Adrenal gland (tissue), 12 donors: ENCODE results near the gene TNMD. TPM values are rescaled to one million over a fixed set of nuclear protein-coding genes. Genes with fewer than 3 reads are reported as not detected.

Experiments used
- DNase-seq, 7 donors: peaks; one replicate each; pipeline ENCODE4 v3.0.0-alpha.2; 2019 to 2020
- H3K27ac ChIP-seq, 5 donors: fragments of 200-600 bp; sonication (generic) in 4 of 5; 1 replicate in 3 of 5; 2 replicates in 2 of 5; pipeline versions ENCODE4 v1.5.1 to v1.8.0; 2016 to 2020; ENCODE audit warnings: mild to moderate bottlenecking in 1 of 5
- H3K27me3 ChIP-seq: fragments of 200-600 bp; 2 replicates; pipeline ENCODE4 v1.8.0; 2021
- H3K36me3 ChIP-seq, 2 donors: fragments of 200-600 bp; replicated peaks in 1 of 2; 1 replicate in 1 of 2; 2 replicates in 1 of 2; pipeline versions ENCODE4 v1.5.1 to v1.8.0; 2018 to 2022
- H3K4me1 ChIP-seq, 2 donors: fragments of 200-600 bp; replicated peaks in 1 of 2; 1 replicate in 1 of 2; 2 replicates in 1 of 2; pipeline versions ENCODE4 v1.5.1 to v1.8.0; 2018 to 2021
- H3K4me3 ChIP-seq, 4 donors: fragments of 200-600 bp; sonication (generic) in 3 of 4; one replicate each; pipeline ENCODE4 v1.5.1; 2016 to 2018
- H3K9me3 ChIP-seq, 3 donors: fragments of 200-600 bp; sonication (generic) in 1 of 3; replicated peaks in 1 of 3; 1 replicate in 2 of 3; 2 replicates in 1 of 3; pipeline versions ENCODE4 v1.5.1 to v1.8.0; 2016 to 2021
- POLR2A ChIP-seq, 2 donors: fragments of 450-650 bp; IDR thresholded peaks; one replicate each; pipeline ENCODE4 v1.6.1; 2017; ENCODE audit warnings: antibody characterized with exemption in 2 of 2, mild to moderate bottlenecking in 2 of 2, moderate library complexity in 1 of 2
- WGBS, 4 donors: extraction: QIAGEN DNeasy Blood & Tissue Kit in 2 of 4; methylation state at CpG; one replicate each; pipeline versions ENCODE4 v1.1.5 to v1.1.7; 2013 to 2017; 5-methylcytosine and 5-hydroxymethylcytosine counted together
- intact Hi-C, 2 donors: fragments of 100-400 bp; cut with DNase I; formaldehyde crosslinking; loops; one replicate each; pipeline versions ENCODE4 v1.14.1 to v1.15.0; 2022 to 2023
- polyA plus RNA-seq, 3 donors: library from polyadenylated mRNA; stranded (reverse); fragments of 200-250 nt in 2 of 3; fragments of 350-450 nt in 1 of 3; fragmentation: Illumina TruSeq in 1 of 3; extraction: RNeasy Lipid Tissue Mini Kit (QIAGEN cat#74804) in 1 of 3; gene quantifications; one replicate each; pipeline ENCODE4 v1.2.3, GENCODE V29; 2013 to 2014
- total RNA-seq, 9 donors: library from RNA; depleted of rRNA in 4 of 9; stranded (reverse); fragments of >200 nt in 4 of 9; fragments of 120-200 nt in 1 of 9; fragmentation: NEBNext Ultra II Directional in 1 of 9; extraction: Animal tissue kit (Norgen Biotek cat#: 25700) in 1 of 9; gene quantifications; one replicate each; pipeline versions ENCODE4 v1.1.0 to v1.2.4, GENCODE V29; 2013 to 2023
- TF ChIP-seq, protein P1 (sequence below), 6 experiments: fragments of 450-650 bp in 4 of 6; fragments of 200-600 bp in 2 of 6; sonication (generic) in 1 of 6; IDR thresholded peaks; 1 replicate in 5 of 6; 2 replicates in 1 of 6; pipeline versions ENCODE4 v1.5.1 to v1.8.0; 2016 to 2021; ENCODE audit warnings: antibody characterized with exemption in 6 of 6, mild to moderate bottlenecking in 2 of 6, moderate library complexity in 1 of 6
- donor health status: healthy with polysubstance abuse.
- donor health status: Bipolar disorder and iron deficiency.
- donor health status: DM: yes; HTN: yes; CAD: no.
- donor health status: DM: no; HTN: no; CAD: no.
- donor health status: DM: no; HTN: no; CAD: no.
- donor health status: DM: yes; HTN: yes; CAD: no.

The TNMD gene
- total and polyA plus RNA-seq, 12 donors, result 0.14 to 0.67 (median 0.24) TPM; not detected in 7

DNA sequence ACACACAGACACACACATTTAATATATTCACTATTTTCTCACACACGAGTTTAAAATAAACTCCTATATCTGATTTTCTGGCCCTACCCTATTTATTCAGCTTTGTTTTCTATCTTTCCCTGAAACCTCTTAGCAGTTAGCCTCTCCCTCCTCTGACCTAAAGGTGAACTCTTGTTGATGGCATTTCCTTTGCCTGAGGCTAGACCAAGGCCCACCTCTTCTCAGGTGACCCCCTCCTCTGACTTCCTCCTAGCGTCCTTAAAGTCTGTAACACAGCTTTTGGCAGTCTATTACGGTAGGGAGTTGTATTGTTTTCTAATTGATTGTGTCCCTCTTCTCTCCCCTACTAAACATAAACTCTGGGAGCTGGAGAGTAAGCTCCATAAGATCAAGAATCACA lies 57.6 kb downstream of the TNMD start:
- no peak for TF ChIP-seq POLR2A (IDR thresholded peaks at IDR 0.05)
- TF ChIP-seq, protein P1, sequence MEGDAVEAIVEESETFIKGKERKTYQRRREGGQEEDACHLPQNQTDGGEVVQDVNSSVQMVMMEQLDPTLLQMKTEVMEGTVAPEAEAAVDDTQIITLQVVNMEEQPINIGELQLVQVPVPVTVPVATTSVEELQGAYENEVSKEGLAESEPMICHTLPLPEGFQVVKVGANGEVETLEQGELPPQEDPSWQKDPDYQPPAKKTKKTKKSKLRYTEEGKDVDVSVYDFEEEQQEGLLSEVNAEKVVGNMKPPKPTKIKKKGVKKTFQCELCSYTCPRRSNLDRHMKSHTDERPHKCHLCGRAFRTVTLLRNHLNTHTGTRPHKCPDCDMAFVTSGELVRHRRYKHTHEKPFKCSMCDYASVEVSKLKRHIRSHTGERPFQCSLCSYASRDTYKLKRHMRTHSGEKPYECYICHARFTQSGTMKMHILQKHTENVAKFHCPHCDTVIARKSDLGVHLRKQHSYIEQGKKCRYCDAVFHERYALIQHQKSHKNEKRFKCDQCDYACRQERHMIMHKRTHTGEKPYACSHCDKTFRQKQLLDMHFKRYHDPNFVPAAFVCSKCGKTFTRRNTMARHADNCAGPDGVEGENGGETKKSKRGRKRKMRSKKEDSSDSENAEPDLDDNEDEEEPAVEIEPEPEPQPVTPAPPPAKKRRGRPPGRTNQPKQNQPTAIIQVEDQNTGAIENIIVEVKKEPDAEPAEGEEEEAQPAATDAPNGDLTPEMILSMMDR (IDR thresholded peaks at IDR 0.05), result no peak
- Histone ChIP-seq H3K4me3 (no peak overlapping the region), H3K27me3 (peaks cover 18% of the 10 kb centered on the region), H3K36me3 (no peaks in the 10 kb centered on the region), H3K27ac (no peak overlapping the region), H3K4me1 (peaks cover 0 to 4% of the 10 kb centered on the region in 2 donors), H3K9me3 (no peaks in the 10 kb centered on the region)
- WGBS, 4 donors, result 34 to 66% (median 49%) methylated on average over 3 of the region's 3 CpGs
- DNase-seq, result no peak
- intact Hi-C loops, result no loop called here

DNA sequence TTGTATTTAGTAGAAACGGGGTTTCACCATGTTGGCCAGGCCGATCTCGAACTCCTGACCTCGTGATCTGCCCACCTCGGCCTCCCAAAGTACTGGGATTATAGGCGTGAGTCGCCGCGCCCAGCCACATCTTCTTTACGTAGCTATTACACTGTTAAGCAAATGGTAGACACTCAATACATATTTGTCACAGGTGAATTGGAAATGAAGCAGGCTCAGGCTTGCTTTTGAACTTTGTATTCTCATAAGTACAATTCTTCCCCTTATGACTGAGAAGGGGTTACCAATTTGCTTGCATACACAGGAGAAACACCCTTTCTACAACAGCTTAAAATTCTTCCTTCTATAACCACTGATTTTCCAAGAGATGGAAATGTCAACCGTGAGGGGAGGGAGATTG lies 58.5 kb downstream of the TNMD start:
- intact Hi-C loops, result no loop called here
- DNase-seq, result no peak
- H3K9me3 ChIP-seq, result no peaks in the 10 kb centered on the region
- H3K27me3 ChIP-seq, result peaks cover 24% of the 10 kb centered on the region
- no peak for TF ChIP-seq POLR2A (IDR thresholded peaks at IDR 0.05)
- TF ChIP-seq, protein P1 (IDR thresholded peaks at IDR 0.05), result no peak
- H3K27ac ChIP-seq, result peak overlapping the region in 2 of 5 donors; percentile 39 to 73
- peaks cover 0 to 4% of the 10 kb centered on the region in 2 donors for H3K4me1 ChIP-seq
- no peaks in the 10 kb centered on the region for H3K36me3 ChIP-seq
- WGBS, 4 donors, result 79 to 95% (median 90%) methylated on average over 11 of the region's 11 CpGs
- no peak overlapping the region for H3K4me3 ChIP-seq

DNA sequence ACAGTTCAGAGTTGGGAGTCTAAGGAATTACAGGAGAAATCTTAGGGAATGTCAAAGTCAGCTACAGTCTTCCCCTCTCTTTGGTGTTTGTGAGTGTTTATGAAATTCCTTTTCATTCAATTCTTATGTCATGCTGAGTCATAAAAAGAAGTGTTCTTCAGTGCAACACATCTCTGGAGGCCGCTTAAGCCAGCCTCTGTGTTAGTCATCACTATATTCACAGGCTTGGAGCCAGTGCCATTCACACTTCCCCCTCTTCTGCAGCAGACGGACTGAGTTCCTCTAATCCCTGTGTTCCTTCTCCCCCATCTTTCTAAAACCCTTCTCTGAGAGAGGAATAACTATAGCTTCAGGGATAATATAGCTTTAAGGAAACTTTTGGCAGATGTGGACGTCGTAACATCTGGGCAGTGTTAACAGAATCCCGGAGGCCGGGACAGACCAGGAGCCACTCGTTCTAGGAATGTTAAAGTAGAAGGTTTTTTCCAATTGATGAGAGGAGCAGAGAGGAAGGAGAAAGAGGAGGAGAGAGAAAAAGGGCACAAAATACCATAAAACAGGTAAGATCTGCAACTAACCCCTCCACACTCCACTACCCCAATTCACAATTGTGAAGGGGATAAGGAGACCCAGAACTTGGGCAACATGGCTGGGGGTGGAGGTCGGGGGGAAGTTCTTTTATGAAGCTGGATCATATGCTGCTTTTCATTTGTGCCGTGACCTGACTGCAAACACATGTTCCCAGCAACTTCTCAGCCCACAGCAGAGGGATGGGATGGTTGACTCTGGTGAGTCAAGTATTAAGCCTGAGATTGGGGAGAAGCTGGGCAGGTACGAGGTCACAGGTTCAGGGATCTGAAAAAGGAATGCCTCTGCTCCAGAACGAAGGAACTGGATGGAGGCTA lies 59.5 kb downstream of the TNMD start, which contains the start of gene SRPX2:
Gene SRPX2, plus strand, starts transcription at position 244 of the 905 bp plus-strand sequence. CDS start 2,124 bp downstream, outside the sequence.
- intact Hi-C loops, result no loop called here
- TF ChIP-seq POLR2A (IDR thresholded peaks at IDR 0.05), result peak in 1 of 2 donors; percentile 43
- TF ChIP-seq, protein P1 (IDR thresholded peaks at IDR 0.05), result no peak
- Histone ChIP-seq H3K9me3 (no peaks in the 10 kb centered on the region), H3K36me3 (no peaks in the 10 kb centered on the region), H3K4me3 (peak within 1 kb of the TSS in 1 of 4 donors; percentile 27), H3K27me3 (peaks cover 24% of the 10 kb centered on the region), H3K4me1 (peaks cover 0 to 4% of the 10 kb centered on the region in 2 donors), H3K27ac (peak within 1 kb of the TSS in 3 of 5 donors; percentile 3 to 73 (median 39))
- 31 to 43% (median 36%) methylated on average over 11 of the region's 11 CpGs for WGBS, 4 donors
- DNase-seq, result peak; percentile 26 to 79 (median 71)

DNA sequence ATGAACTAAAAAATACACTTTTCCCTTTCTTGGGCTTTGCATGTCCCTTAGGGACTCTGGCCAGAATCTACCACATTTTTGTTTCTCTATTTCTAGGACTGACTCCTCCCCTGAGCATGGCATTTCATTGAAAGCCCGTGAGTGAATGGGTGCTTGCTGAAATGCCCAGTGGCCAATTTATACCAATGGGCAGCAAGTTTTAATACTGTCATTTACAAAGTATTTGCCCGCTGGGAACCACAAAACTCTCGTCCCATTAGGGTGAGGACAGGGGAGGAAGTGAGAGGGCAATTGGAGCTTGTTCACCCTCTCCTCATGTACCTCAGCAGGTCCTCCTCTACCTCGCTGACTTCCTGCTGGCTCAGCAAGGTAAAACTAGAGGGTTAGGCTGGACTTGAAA lies 60.4 kb downstream of the TNMD start:
- Histone ChIP-seq H3K27ac (peak overlapping the region in 3 of 5 donors; percentile 2 to 73 (median 3)), H3K4me3 (peak overlapping the region in 1 of 4 donors; percentile 27), H3K27me3 (peaks cover 21% of the 10 kb centered on the region), H3K36me3 (no peaks in the 10 kb centered on the region), H3K9me3 (no peaks in the 10 kb centered on the region), H3K4me1 (peaks cover 0 to 4% of the 10 kb centered on the region in 2 donors)
- 52 to 82% (median 55%) methylated on average over 4 of the region's 4 CpGs for WGBS, 4 donors
- DNase-seq, result no peak
- intact Hi-C loops, result no loop called here
- TF ChIP-seq, protein P1 (IDR thresholded peaks at IDR 0.05), result no peak
- TF ChIP-seq POLR2A (IDR thresholded peaks at IDR 0.05), result no peak
